Effector memory CD4-positive, alpha-beta T cell (primary cell): ENCODE data around the gene PDE4B.

Experiments used
- DNase-seq, 3 donors: peaks; one replicate each; pipeline ENCODE4 v3.0.0-alpha.2; 2020
- H3K27ac ChIP-seq: 2 replicates; pipeline ENCODE4 v1.7.0; 2013; ENCODE audit warnings: mild to moderate bottlenecking, low read length, moderate library complexity; ENCODE audit not compliant: insufficient read depth, poor library complexity, severe bottlenecking
- H3K27me3 ChIP-seq: replicated peaks from 2 replicates; pipeline ENCODE4 v1.7.0; 2013; ENCODE audit warnings: mild to moderate bottlenecking, low read length; ENCODE audit not compliant: insufficient read depth, control insufficient read depth, poor library complexity, severe bottlenecking
- H3K36me3 ChIP-seq: 2 replicates; pipeline ENCODE4 v1.7.0; 2013; ENCODE audit warnings: mild to moderate bottlenecking, low read length, moderate library complexity; ENCODE audit not compliant: control insufficient read depth, insufficient read depth
- H3K4me1 ChIP-seq: 2 replicates; pipeline ENCODE4 v1.7.0; 2013; ENCODE audit warnings: low read length, mild to moderate bottlenecking; ENCODE audit not compliant: control insufficient read depth, insufficient read depth, poor library complexity, severe bottlenecking
- H3K4me3 ChIP-seq: 2 replicates; pipeline ENCODE4 v1.7.0; 2013; ENCODE audit warnings: low read length, low read depth, mild to moderate bottlenecking; ENCODE audit not compliant: insufficient read depth, poor library complexity, severe bottlenecking
- H3K9me3 ChIP-seq: 2 replicates; pipeline ENCODE4 v1.7.0; 2013; ENCODE audit warnings: mild to moderate bottlenecking, low read length, moderate library complexity; ENCODE audit not compliant: control insufficient read depth

PDE4B gene

GRCh38 chr1:66275083-66275482 is 482.4 kb downstream of the PDE4B start:
- Histone ChIP-seq H3K9me3 (no peaks in the 10 kb centered on the region), H3K4me3 (no peak overlapping the region), H3K36me3 (no peaks in the 10 kb centered on the region), H3K27me3 (no peaks in the 10 kb centered on the region), H3K27ac (peak overlapping the region; percentile 57), H3K4me1 (peaks cover 26% of the 10 kb centered on the region)
- DNase-seq = no peak

GRCh38 chr1:66275601-66276023 is 482.9 kb downstream of the PDE4B start:
- no peaks in the 10 kb centered on the region for H3K27me3 ChIP-seq
- DNase-seq = no peak
- peak overlapping the region; percentile 37 for H3K4me3 ChIP-seq
- no peaks in the 10 kb centered on the region for H3K9me3 ChIP-seq
- H3K36me3 ChIP-seq = no peaks in the 10 kb centered on the region
- peaks cover 26% of the 10 kb centered on the region for H3K4me1 ChIP-seq
- peak overlapping the region; percentile 57 for H3K27ac ChIP-seq

- Histone ChIP-seq H3K27me3 (no peaks in the 10 kb centered on the region), H3K9me3 (no peaks in the 10 kb centered on the region), H3K4me1 (peaks cover 26% of the 10 kb centered on the region), H3K27ac (peak overlapping the region; percentile 57), H3K36me3 (no peaks in the 10 kb centered on the region), H3K4me3 (peak overlapping the region; percentile 37)
- no peak for DNase-seq
Observed at GRCh38 chr1:66276218-66276617, 483.5 kb downstream of the PDE4B start.

- no peak for DNase-seq
- Histone ChIP-seq H3K27ac (no peak overlapping the region), H3K36me3 (no peaks in the 10 kb centered on the region), H3K4me3 (no peak overlapping the region), H3K27me3 (no peaks in the 10 kb centered on the region), H3K4me1 (peaks cover 36% of the 10 kb centered on the region), H3K9me3 (no peaks in the 10 kb centered on the region)
Observed at GRCh38 chr1:66278260-66279021, 485.7 kb downstream of the PDE4B start.

- peaks cover 31% of the 10 kb centered on the region for H3K4me1 ChIP-seq
- H3K27me3 ChIP-seq = no peaks in the 10 kb centered on the region
- no peaks in the 10 kb centered on the region for H3K9me3 ChIP-seq
- no peak for DNase-seq
- H3K36me3 ChIP-seq = no peaks in the 10 kb centered on the region
- peak overlapping the region; percentile 61 for H3K27ac ChIP-seq
- no peak overlapping the region for H3K4me3 ChIP-seq
Observed at GRCh38 chr1:66281808-66282207, 489.1 kb downstream of the PDE4B start.

- peak; percentile 30 to 53 (median 46) for DNase-seq
- H3K27ac ChIP-seq = peak overlapping the region; percentile 61
- peaks cover 31% of the 10 kb centered on the region for H3K4me1 ChIP-seq
- H3K27me3 ChIP-seq = no peaks in the 10 kb centered on the region
- H3K9me3 ChIP-seq = no peaks in the 10 kb centered on the region
- no peaks in the 10 kb centered on the region for H3K36me3 ChIP-seq
- H3K4me3 ChIP-seq = peak overlapping the region; percentile 16
Observed at GRCh38 chr1:66282343-66282852, 489.7 kb downstream of the PDE4B start.

GRCh38 chr1:66282891-66283621 is 490.4 kb downstream of the PDE4B start:
- H3K27me3 ChIP-seq = no peaks in the 10 kb centered on the region
- no peaks in the 10 kb centered on the region for H3K36me3 ChIP-seq
- H3K4me1 ChIP-seq = peaks cover 30% of the 10 kb centered on the region
- DNase-seq = no peak
- peak overlapping the region; percentile 61 for H3K27ac ChIP-seq
- peak overlapping the region; percentile 16 for H3K4me3 ChIP-seq
- H3K9me3 ChIP-seq = no peaks in the 10 kb centered on the region

- H3K36me3 ChIP-seq = no peaks in the 10 kb centered on the region
- no peak overlapping the region for H3K27ac ChIP-seq
- no peaks in the 10 kb centered on the region for H3K27me3 ChIP-seq
- H3K4me1 ChIP-seq = peaks cover 24% of the 10 kb centered on the region
- DNase-seq = no peak
- no peaks in the 10 kb centered on the region for H3K9me3 ChIP-seq
- no peak overlapping the region for H3K4me3 ChIP-seq
Observed at GRCh38 chr1:66283622-66284041, 490.9 kb downstream of the PDE4B start.

GRCh38 chr1:66284746-66285145 is 492.1 kb downstream of the PDE4B start:
- DNase-seq = no peak
- H3K27ac ChIP-seq = no peak overlapping the region
- no peaks in the 10 kb centered on the region for H3K27me3 ChIP-seq
- H3K9me3 ChIP-seq = no peaks in the 10 kb centered on the region
- no peak overlapping the region for H3K4me3 ChIP-seq
- H3K36me3 ChIP-seq = no peaks in the 10 kb centered on the region
- H3K4me1 ChIP-seq = peaks cover 24% of the 10 kb centered on the region
